HuH-7.5 (cell line): Measurements from ENCODE around the gene PSEN2.

Source experiments
- DNase-seq: peaks from one replicate; pipeline ENCODE4 v3.0.0; 2011; ENCODE audit warnings: low spot score

The PSEN2 gene

GRCh38 chr1:226886122-226886901 lies 15.9 kb downstream of the PSEN2 start:
- DNase-seq, result no peak

DNA sequence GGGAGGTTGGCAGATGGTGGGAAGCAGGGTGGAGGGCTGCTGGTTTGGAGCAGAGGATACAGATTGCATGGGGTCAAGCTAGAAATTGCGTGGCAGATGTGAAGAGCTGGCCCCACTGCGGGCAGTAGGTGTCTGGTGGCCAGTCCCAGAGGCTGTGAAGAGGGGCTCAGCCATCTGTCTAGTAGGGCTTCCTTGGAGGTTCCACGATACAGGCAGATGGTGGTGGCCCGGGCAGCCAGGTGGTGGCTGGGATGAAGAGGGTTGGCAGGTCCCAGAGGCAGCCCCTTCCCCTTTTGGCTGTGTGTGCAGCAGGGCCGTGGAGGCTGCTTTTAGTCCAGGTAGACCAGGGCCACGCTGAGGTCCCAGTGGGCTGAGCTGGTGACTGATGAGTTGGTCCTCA lies 16.6 kb downstream of the PSEN2 start:
- DNase-seq, result no peak

GRCh38 chr1:226888021-226888420 lies 17.6 kb downstream of the PSEN2 start:
- DNase-seq, result no peak

DNA sequence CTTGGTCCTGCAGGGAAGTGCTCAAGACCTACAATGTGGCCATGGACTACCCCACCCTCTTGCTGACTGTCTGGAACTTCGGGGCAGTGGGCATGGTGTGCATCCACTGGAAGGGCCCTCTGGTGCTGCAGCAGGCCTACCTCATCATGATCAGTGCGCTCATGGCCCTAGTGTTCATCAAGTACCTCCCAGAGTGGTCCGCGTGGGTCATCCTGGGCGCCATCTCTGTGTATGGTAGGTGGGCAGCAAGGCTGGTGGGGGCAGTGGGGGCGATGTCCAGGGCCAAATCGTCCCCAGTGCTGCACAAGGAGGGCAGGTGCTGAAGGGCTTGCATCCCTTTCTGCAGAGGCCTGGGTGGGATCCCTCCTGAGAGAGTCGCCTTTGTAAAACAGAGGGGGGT lies 18.4 kb downstream of the PSEN2 start:
- no peak for DNase-seq

- DNase-seq, result no peak
Observed at GRCh38 chr1:226889616-226890330, 19.4 kb downstream of the PSEN2 start.

- DNase-seq, result no peak
Observed at GRCh38 chr1:226890331-226891108, 20.1 kb downstream of the PSEN2 start.

DNA sequence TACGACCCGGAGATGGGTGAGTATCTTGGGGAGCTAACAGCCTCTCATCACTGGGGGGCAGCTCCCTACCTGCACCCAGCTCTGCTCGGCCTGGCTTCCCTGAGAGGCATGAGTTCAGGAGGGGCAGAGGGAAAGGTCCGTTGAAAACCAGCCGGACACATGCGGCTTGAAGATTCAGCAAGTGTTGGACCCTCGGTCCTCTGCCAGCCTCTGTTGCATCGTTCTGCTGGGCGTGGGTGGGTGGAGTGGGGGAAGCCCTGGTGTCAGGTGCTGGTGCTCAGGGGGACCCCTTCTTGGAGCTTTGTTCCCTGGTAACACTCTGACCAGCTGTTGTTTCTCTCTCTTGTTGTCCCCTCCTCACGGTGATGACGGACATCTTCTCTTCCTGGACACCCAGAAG lies 20.9 kb downstream of the PSEN2 start:
- DNase-seq, result no peak

DNA sequence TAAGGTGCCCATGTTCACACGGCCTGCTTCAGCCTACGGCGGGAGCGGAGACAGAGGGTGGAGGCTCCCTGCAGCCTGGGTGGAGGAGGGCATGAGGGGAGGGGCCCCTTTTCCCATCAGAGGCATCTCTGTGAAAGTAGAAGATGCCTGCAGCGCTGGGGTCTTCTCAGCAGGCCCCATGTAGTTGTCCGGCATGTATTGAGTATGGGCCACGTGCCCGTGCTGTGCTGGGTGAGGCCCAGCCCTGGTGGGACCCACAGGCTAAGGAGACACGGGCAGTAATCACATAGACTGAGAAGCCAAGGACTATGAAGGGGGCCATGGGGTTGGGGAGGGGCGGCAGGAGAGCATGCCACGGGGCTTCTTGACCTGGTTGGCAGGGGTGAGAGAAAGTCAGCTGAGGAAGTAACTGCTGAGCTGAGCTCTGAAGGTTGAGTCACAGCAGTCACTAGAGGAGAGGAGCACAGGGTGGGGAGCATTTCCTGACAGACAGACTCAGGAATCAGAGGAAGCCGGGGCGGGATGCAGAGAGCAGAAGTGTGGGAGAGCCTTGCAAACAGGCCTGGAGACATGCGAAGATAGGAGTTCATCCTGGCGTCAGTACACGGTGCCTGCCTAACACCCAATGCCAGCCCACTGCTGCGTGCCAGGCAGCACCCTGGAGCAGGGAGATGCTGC lies 21.6 kb downstream of the PSEN2 start:
- no peak for DNase-seq

DNA sequence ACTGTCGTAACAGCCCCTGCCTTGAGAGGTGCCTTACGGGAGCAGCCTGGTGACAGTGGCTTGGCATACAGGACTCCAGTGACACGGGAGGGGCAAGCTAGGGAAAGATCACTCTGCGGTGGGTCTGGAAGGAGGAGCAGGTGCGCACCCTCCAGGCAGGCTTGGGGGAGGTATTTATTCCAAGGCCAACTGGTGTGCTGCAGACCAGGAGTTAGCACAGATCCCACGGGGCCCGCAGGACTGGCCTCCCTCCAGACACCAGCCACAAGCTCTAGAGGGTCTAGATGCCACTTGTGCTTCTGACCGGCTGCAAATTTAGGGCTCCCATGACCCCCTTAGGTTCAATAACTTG lies 22.1 kb downstream of the PSEN2 start:
- no peak for DNase-seq

DNA sequence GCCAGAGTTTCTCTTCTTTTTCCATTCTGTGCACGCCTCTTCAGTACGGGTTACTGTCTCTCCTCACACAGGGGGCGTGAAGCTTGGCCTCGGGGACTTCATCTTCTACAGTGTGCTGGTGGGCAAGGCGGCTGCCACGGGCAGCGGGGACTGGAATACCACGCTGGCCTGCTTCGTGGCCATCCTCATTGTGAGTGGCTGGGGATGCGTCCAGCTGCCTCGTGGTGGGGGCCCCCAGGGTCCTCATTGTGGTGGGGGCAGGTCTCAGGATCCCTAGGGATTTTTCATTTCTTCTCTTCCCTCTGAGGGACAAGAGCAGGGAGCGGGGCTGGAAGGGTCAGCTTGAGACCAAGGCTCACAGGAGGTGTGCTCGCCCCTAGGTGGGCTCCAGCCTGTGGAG lies 23.5 kb downstream of the PSEN2 start:
- DNase-seq, result no peak

- DNase-seq, result no peak
Observed at GRCh38 chr1:226894826-226895225, 24.4 kb downstream of the PSEN2 start.

DNA sequence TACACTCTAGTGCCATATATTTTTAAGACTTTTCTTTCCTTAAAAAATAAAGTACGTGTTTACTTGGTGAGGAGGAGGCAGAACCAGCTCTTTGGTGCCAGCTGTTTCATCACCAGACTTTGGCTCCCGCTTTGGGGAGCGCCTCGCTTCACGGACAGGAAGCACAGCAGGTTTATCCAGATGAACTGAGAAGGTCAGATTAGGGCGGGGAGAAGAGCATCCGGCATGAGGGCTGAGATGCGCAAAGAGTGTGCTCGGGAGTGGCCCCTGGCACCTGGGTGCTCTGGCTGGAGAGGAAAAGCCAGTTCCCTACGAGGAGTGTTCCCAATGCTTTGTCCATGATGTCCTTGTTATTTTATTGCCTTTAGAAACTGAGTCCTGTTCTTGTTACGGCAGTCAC lies 25.2 kb downstream of the PSEN2 start:
- no peak for DNase-seq

GRCh38 chr1:226898246-226898645 lies 27.8 kb downstream of the PSEN2 start:
- DNase-seq, result no peak

GRCh38 chr1:226901421-226901820 lies 31.0 kb downstream of the PSEN2 start:
- DNase-seq, result no peak

- DNase-seq, result no peak
Observed at GRCh38 chr1:226902601-226903000, 32.2 kb downstream of the PSEN2 start.

GRCh38 chr1:226903819-226904716 lies 33.7 kb downstream of the PSEN2 start:
- no peak for DNase-seq

GRCh38 chr1:226904772-226905171 lies 34.4 kb downstream of the PSEN2 start:
- DNase-seq, result no peak

GRCh38 chr1:226908419-226908818 lies 38.0 kb downstream of the PSEN2 start:
- no peak for DNase-seq

DNA sequence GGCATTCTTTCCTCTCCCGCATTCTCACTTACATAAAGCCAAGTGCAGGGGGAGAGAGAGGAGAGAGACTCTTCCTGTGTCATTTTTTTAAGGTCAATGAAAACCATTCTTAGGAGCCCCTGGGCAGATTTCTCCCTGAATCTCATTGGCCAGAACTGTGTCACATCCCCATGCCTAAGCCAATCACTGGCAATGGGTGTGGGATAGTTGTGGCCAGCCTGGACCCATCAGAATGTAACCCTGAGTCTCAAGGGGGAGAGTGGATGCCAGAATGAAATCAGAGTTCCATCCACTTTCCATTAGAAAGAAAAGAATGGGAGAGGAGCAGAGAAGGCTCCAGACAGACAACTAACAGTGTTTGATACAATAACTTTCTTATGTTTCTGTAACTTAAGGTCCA lies 38.5 kb downstream of the PSEN2 start:
- no peak for DNase-seq

DNA sequence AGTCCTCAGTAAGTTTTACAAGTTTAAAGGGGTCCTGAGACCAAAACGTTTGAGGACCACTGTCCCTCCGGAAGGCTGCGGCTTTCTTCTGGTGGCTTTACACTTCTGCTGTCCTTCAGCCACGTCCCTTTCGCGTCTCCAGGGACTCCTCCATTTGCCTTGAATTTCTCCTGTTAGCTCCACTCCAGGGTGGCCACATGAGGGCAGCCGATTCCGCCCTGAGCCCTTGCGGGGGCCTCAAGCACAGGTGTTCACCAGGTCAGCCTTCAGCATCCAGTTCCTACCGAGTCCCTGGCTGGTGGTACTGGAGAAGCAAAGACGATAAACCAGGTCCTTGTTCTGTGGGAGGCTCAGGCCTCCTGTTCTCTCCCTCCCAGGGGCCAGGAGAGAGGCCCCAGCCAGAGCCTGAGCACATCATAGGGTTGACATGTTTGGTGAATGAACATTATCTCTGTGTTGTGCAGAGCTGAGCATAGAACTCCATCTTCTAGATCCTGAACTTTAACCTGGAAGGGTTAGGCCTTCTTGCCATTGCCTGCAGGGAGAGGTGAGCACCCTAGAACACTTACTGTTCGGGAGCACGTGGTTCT lies 42.3 kb downstream of the PSEN2 start:
- peak; percentile 89 for DNase-seq

GRCh38 chr1:226915672-226915995 lies 45.2 kb downstream of the PSEN2 start:
- DNase-seq, result no peak
